Left ventricle myocardium inferior (tissue), 1 donor: Measurements from ENCODE around the gene UTP14A. TPM values are rescaled to one million over a fixed set of nuclear protein-coding genes. Genes with fewer than 3 reads are reported as not detected.

Experiments
- DNase-seq: peaks from one replicate; pipeline ENCODE4 v3.0.0-alpha.2; 2020
- H3K27ac ChIP-seq: fragments of 200-600 bp; replicated peaks from 2 replicates; pipeline ENCODE4 v1.8.0; 2021
- H3K27me3 ChIP-seq: fragments of 200-600 bp; 2 replicates; pipeline ENCODE4 v1.8.0; 2021; ENCODE audit warnings: low read depth
- H3K36me3 ChIP-seq: fragments of 200-600 bp; 2 replicates; pipeline ENCODE4 v1.8.0; 2021
- H3K4me1 ChIP-seq: fragments of 200-600 bp; 2 replicates; pipeline ENCODE4 v1.8.0; 2021
- H3K4me3 ChIP-seq: fragments of 200-600 bp; 2 replicates; pipeline ENCODE4 v1.8.0; 2021; ENCODE audit warnings: mild to moderate bottlenecking, moderate library complexity
- H3K9me3 ChIP-seq: fragments of 200-600 bp; replicated peaks from 2 replicates; pipeline ENCODE4 v1.8.0; 2021
- intact Hi-C: fragments of 100-400 bp; cut with micrococcal nuclease; formaldehyde crosslinking; loops from one replicate; pipeline ENCODE4 v1.11.0; 2022
- total RNA-seq: library from RNA; stranded (reverse); fragmentation: NEBNext Ultra II Directional; extraction: Animal tissue kit (Norgen Biotek cat#: 25700); gene quantifications from one replicate; pipeline ENCODE4 v1.2.1, GENCODE V29; 2021
- TF ChIP-seq, protein P1 (sequence below): fragments of 200-600 bp; IDR thresholded peaks from 2 replicates; pipeline ENCODE4 v1.8.0; 2021; ENCODE audit warnings: antibody characterized with exemption, mild to moderate bottlenecking, borderline replicate concordance
- donor health status: DM: no; HTN: yes; CAD: no; lungs with severe emphysema.

The UTP14A gene
- total RNA-seq, 1 donor from 2014 or later, result 7.5 TPM

DNA sequence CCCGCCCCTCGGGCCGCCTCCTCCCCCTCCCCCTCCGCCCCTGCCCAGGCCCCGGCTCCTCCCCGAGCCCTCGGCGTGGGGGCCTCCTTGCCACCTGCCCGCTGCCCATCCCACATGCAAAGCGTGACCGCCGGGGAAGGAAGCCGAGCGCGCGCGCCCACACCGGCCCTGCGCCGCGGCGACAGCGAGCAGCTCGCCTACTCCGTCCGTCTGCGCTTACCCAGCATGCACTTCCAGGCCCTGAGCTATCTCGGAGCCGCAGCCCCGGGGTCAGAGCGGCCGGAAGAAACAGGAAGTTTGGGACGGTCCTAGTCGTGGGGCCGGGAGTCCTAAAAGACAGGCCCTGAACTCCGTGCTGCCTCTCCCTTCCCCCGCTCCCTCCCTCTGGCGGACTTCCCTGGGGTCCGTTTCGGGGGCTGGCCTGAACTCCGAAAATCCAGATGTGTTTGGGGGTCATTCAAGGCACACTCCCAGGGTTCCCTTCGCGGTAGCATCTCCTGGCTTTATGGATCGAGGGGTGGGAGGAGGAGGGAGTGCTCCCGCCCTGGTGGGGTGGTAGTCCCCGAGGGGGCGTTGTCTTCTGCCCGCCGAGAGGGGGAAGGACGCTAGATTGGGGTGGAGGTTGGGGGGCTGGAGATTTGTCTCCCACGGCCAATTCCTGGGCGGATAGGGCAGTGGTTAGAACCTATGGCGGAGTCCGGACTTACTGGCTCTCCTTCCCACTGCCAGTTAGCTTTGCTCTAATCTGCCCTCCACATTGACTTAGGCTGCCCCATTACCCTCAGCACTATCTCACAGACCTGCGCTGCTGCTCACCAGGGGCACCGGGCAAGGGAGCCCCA, 51.5 kb downstream of the UTP14A start:
- H3K27ac ChIP-seq, result peak overlapping the region; percentile 74
- intact Hi-C loops, result no loop called here

DNA sequence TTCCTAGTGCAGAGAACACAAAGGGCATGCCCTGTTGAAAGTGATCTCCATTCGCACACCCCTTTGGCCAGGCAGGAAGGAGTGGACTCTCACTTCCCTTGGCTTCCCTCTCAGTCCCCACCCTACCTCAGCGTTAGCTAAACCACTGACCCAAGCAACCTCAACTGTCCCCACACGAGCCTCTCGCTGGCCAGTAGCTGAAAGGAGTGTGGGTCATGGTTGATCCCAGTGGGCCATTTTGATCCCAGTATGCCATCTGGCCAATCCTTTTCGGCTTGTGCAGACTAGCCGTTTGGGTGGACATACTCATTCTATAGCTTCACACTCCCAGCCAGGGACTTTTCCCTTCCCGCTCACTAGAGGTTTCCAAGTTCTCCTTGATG, 52.1 kb downstream of the UTP14A start:
- H3K4me3 ChIP-seq, result peak overlapping the region; percentile 64
- peak overlapping the region; percentile 74 for H3K27ac ChIP-seq

More for the DNA sequence above, 51.5 kb downstream of the UTP14A start:
- Histone ChIP-seq H3K4me3 (peak overlapping the region; percentile 64), H3K9me3 (no peaks in the 10 kb centered on the region), H3K27me3 (no peaks in the 10 kb centered on the region), H3K36me3 (no peaks in the 10 kb centered on the region), H3K4me1 (peaks cover 5% of the 10 kb centered on the region)
- peak; percentile 67 for DNase-seq
- TF ChIP-seq, protein P1, sequence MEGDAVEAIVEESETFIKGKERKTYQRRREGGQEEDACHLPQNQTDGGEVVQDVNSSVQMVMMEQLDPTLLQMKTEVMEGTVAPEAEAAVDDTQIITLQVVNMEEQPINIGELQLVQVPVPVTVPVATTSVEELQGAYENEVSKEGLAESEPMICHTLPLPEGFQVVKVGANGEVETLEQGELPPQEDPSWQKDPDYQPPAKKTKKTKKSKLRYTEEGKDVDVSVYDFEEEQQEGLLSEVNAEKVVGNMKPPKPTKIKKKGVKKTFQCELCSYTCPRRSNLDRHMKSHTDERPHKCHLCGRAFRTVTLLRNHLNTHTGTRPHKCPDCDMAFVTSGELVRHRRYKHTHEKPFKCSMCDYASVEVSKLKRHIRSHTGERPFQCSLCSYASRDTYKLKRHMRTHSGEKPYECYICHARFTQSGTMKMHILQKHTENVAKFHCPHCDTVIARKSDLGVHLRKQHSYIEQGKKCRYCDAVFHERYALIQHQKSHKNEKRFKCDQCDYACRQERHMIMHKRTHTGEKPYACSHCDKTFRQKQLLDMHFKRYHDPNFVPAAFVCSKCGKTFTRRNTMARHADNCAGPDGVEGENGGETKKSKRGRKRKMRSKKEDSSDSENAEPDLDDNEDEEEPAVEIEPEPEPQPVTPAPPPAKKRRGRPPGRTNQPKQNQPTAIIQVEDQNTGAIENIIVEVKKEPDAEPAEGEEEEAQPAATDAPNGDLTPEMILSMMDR, result no peak

DNA sequence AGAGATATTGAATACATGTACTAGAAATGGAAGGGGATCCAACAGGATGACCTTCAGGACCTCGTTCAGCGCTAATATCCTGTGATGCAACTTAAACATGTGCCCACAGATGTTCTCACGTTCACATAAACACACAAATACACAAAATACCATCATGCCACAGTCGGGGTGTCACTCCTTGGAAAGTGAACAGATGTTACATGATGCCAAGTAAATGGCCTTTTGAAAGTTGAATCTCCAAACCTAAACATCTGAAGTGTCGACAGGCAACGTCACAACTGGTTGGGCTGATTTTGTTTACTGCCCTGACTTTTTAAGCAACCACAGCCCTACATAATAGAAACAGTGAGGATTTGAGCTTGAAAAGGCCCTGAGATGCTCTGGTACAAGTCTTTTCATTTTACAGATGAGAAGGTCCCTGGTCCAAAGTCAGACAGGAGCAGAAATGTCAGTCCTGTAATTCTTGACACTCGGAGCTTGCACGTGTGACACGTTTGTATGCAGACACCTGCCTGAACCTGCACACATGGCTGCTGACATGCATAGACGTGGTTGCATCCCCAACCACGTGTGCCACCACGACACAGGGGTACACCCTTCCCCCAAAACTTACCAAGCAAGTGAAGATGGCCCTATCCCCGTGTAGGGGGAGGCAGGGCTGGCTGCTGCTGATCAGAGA, 53.0 kb downstream of the UTP14A start:
- Histone ChIP-seq H3K27ac (no peak overlapping the region), H3K4me1 (no peaks in the 10 kb centered on the region), H3K9me3 (no peaks in the 10 kb centered on the region), H3K36me3 (no peaks in the 10 kb centered on the region), H3K27me3 (no peaks in the 10 kb centered on the region), H3K4me3 (no peak overlapping the region)
- intact Hi-C loops, result no loop called here
- TF ChIP-seq, protein P1, result no peak
- DNase-seq, result no peak

More for the DNA sequence above, 52.1 kb downstream of the UTP14A start:
- TF ChIP-seq, protein P1, result no peak
- no peaks in the 10 kb centered on the region for H3K36me3 ChIP-seq
- peaks cover 2% of the 10 kb centered on the region for H3K4me1 ChIP-seq
- DNase-seq, result no peak
- H3K27me3 ChIP-seq, result no peaks in the 10 kb centered on the region
- H3K9me3 ChIP-seq, result no peaks in the 10 kb centered on the region
- intact Hi-C loops, result no loop called here

DNA sequence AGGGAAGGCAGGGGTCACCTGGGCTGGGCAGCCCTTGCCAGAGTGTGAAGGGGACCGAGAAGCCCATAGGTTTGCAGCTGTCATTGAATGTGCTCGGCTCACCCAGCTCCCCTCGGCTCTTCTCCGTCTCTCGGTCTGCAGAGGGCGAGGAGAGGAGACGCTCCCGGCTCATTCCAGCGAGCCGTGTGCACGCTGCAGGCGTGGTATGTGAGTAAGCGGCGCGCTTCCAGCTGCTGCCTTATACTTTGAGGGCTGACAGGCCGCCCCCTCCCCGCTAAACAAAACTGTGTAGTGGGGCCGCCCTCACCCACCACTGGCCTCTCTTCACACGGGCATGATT, 53.5 kb downstream of the UTP14A start:
- no peaks in the 10 kb centered on the region for H3K27me3 ChIP-seq
- H3K4me3 ChIP-seq, result no peak overlapping the region
- DNase-seq, result no peak
- no peaks in the 10 kb centered on the region for H3K36me3 ChIP-seq
- intact Hi-C loops, result no loop called here
- H3K4me1 ChIP-seq, result no peaks in the 10 kb centered on the region
- no peak overlapping the region for H3K27ac ChIP-seq
- TF ChIP-seq, protein P1, result no peak
- no peaks in the 10 kb centered on the region for H3K9me3 ChIP-seq

DNA sequence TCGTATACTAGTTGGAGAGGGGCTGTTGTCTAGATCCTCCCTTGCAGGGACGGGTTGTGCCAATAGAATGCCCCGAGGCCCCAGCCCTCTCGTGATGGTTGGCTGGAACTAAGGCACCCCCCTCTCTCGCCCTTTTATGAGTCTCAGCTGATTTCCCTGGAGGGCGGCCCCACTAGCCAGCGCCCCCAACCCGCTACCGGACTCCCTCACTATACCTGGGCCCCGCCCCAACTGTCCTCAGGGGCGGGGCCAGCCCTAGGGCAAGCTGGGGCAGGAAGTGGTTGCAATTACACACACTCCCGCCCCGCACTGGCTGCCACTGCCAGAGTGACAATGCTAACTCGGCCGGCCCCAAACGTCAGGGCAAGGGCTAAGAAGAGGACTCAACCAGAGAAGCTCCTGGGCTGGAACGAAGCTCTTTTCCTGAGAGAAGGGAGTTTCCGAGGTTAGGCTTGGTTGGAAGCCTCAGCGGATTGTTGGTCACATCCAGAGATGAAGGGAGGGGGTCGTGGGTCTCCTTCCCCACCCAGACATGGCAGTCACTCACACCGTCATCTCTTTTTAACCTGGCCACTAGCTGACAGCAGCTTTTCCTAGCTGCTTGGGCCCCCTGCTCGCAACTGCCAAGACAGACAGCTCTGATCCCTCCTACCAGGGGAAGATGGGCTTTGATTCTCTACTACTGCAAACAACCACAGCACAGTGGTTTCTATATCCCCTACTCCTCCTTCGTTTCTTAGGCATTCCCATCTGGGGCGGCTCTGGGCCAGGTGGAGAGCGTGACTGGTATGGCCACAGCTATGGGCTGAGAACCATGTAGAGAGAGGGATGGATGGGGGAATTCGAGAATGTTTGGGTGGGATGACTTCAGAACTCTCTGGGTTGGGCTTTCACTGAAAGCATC, 55.5 kb downstream of the UTP14A start:
- Histone ChIP-seq H3K4me3 (peak overlapping the region; percentile 42), H3K36me3 (no peaks in the 10 kb centered on the region), H3K4me1 (no peaks in the 10 kb centered on the region), H3K27ac (no peak overlapping the region), H3K9me3 (no peaks in the 10 kb centered on the region), H3K27me3 (no peaks in the 10 kb centered on the region)
- DNase-seq, result peak; percentile 44
- intact Hi-C loops, result no loop called here
- TF ChIP-seq, protein P1, result no peak
